NCI-H460 (cell line): ENCODE results near the gene RASA4B. TPM values are rescaled to one million over a fixed set of nuclear protein-coding genes. Genes with fewer than 3 reads are reported as not detected.
"Not testable (repeated sequence)": the region's sequence is repeated elsewhere in the genome, so short reads cannot be mapped to it uniquely, and the experiment has no call there.

Experiments
- DNase-seq: peaks from one replicate; pipeline ENCODE4 v3.0.0-alpha.2; 2016; ENCODE audit warnings: low read depth; ENCODE audit errors: extremely low read depth
- total RNA-seq: library from RNA; depleted of rRNA; stranded (reverse); fragments of >200 nt; shearing (Covaris generic); gene quantifications from 2 replicates; pipeline ENCODE4 v1.2.3, GENCODE V29; 2014

Gene RASA4B
- total RNA-seq, 1 experiment from 2014 or later = 2.7 TPM

- peak; percentile 63 for DNase-seq
Measured at GRCh38 chr7:102478314-102479208, 39.0 kb downstream of the RASA4B start, which contains the start of gene POLR2J. Gene POLR2J, minus strand, starts transcription at chr7:102478922. Its CDS starts 62 bp downstream, at chr7:102478860.

- not testable (repeated sequence) for DNase-seq
Measured at GRCh38 chr7:102474736-102475435, 42.7 kb downstream of the RASA4B start.

GRCh38 chr7:102474116-102474515, 43.5 kb downstream of the RASA4B start:
- not testable (repeated sequence) for DNase-seq

DNA sequence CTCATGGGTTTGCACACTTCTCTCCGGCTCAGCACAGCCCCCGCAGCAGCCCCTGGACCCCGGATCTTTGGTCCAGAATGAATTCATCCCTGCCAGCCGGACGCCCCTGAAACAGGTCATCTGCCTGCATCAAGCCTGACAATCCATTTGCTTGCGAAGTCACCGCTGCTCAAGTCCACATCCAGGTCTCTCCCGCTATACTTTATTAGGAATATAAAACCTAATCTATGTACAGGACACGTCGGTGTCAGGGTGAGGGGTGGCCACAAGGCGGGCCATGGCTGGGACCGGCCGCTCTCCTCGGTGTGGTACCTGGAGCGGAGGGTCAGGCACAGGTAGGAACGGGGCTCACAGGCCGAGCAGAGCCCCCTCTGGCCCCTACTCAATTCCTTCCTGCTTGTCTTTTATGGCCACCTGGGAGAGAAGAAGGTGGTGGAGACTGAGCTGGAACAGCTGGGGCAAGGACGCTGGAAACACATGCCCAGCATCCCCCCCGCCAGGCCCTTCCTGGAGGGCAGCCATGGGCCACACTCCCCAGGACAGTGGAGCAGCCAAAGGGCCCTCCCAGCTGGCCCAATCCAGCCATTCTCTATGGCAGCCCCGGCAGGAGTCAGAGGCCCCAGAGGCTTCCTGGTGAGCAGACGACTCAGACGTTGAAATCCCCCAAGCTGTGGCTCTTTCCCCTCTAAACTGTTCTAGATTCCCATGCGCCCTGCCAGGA, 44.1 kb downstream of the RASA4B start:
- no peak for DNase-seq

GRCh38 chr7:102472126-102473041, 45.2 kb downstream of the RASA4B start:
- DNase-seq = no peak

GRCh38 chr7:102471791-102472125, 45.8 kb downstream of the RASA4B start:
- DNase-seq = no peak

DNA sequence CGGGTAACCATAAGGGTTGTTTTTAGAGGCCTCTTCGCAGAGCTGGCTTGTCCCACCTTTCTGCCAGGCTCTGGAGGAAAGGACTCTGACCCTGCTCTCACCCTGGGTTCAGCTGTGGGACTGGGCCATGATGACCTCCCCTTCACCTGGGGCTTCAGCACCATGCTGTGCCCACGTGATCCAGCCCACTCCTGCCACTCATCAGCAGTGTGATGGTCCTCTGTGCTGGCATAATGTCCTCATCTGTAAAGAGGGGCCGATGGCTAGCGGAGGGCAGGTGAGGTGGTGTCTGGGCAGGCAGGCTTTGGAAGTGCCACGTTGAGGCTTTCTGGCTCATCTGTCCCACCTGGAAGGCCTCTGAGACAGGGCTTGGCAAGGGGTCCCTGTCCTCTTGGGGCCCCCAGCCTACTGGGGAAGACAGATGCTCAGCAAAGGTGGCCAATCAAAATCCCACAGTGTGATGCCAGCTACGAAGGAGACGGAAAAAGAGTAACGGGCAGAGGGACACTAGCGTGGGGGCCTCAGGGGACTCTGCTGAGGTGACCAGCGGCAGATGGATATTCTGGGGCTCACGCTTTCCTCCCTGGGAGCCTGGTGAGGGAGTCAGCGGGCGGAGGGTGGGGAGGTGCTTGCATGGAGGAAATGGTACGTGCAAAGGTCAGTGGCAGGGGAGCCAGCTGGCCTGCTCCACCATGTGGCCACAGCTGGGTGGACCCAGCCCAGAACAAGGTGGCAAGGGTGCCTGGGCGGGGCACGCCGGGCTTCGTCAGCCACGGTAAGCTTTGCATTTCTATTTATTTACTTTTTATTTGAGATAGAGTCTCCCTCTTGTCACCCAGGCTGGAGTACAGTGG, 47.4 kb downstream of the RASA4B start:
- no peak for DNase-seq

- DNase-seq = no peak
Measured at GRCh38 chr7:102469351-102469971, 48.1 kb downstream of the RASA4B start.

- DNase-seq = no peak
Measured at GRCh38 chr7:102468478-102469350, 48.9 kb downstream of the RASA4B start.

DNA sequence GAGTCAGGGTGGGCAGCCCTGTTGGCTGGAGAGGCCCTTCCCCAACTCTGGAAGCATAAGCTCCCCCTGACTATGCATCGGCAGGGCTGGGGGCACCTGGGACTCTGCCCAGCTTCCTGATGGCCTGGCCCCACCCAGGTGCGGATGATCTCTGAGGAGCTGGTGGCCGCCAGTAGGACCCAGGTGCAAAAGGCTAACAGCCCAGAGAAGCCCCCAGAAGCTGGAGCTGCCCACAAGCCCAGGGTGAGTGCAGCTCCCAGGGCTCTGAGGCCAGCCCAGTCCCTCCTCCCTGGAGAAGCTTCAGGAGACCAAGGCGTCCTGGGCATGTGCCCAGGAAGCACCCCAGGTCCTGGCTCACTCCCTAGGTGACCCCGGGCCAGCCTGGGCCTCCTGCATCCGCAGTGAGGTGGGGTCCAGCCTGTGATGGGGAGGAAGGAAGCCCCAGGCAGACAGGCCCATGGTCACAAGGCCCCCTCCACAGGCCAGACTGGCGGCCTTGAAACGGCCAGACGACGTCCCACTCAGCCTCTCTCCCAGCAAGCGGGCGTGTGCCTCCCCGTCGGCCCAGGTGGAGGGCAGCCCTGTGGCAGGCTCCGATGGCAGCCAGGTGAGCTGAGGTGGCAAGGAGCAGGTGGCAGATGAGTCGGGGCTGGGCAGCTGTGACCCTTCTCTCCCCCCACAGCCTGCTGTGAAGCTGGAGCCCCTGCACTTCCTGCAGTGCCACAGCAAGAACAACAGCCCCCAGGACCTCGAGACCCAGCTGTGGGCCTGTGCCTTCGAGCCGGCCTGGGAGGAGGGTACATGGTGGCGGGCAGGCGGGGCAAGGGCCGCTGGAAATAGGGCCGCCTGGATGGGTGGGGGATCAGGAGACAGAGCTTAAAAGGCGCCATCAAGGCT, 49.7 kb downstream of the RASA4B start:
- DNase-seq = no peak

DNA sequence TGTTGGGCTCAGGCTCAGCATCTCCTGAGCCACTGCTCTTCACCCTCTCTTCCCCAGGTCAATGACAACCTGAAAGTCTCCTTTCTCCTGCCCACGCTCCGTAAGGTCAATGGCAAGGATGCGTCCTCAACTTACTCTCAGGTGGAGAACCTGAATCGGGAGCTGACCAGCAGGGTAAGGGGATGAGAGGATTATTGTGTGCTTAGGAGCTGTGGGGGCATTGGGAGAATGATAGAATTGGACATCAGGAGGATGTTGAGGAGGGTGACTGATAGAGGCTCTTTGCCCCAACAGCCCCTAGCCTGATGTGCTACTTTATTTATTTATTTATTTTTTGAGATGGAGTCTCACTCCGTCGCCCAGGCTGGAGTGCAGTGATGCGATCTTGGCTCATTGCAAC, 51.5 kb downstream of the RASA4B start:
- DNase-seq = no peak

GRCh38 chr7:102464577-102465280, 52.8 kb downstream of the RASA4B start, which contains the start of the genes ALKBH4 and LRWD1:
Gene ALKBH4, minus strand, starts transcription at chr7:102464863. Its CDS starts 27 bp downstream, at chr7:102464836.
Gene LRWD1, plus strand, starts transcription at chr7:102464984. Its CDS starts 97 bp downstream, at chr7:102465081.
- peak; percentile 89 for DNase-seq

DNA sequence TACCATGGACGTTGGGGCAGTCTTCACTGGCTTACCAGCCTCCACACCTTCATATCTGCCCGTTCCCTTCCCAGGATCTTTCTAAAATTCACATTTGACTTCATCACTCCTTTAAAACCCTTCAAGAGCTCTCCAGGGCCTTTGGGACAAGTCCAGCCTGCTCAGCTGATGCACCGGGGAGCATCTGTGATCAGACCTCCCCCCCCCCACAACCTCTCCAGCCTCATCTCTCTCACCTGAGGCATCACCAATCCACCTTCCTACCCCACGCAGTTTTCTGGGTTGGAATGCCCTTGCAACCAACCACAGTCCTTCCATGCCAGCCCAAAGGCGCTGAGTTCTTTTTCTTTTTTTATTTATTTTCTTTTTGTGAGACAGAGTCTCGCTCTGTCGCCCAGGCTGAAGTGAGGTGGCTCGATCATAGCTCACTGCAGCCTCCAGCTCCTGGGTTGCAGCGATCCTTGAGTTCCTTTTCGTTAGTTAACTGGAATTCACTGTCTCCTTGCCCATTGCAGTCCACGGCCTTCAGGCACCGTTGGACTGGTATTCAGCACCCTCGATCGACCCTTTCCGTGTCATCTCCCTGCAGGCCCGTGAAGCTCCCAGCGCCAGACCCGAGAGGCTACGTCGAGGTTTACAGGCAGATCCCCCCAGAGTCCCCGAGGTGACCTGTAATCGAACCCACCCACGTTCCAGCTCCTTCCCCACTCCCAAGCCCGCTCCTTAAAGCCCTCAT, 53.6 kb downstream of the RASA4B start:
- no peak for DNase-seq

GRCh38 chr7:102460467-102460866, 57.1 kb downstream of the RASA4B start:
- DNase-seq = no peak

- DNase-seq = no peak
Measured at GRCh38 chr7:102459221-102459844, 58.2 kb downstream of the RASA4B start.
